Endothelial cell (in vitro differentiated cells): ENCODE results near the gene PSORS1C1. TPM values are rescaled to one million over a fixed set of nuclear protein-coding genes. Genes with fewer than 3 reads are reported as not detected.

ENCODE experiments used
- DNase-seq: peaks from one replicate; pipeline ENCODE4 v3.0.0; 2021; ENCODE audit warnings: low spot score
- H3K27ac Mint-ChIP-seq: one replicate; pipeline ENCODE4 v1.8.0; 2021; ENCODE audit warnings: mixed read lengths, inconsistent platforms; ENCODE audit not compliant: unreplicated experiment
- H3K27me3 Mint-ChIP-seq: one replicate; pipeline ENCODE4 v1.8.0; 2021; ENCODE audit warnings: mild to moderate bottlenecking, moderate library complexity, mixed read lengths, inconsistent platforms; ENCODE audit not compliant: unreplicated experiment
- H3K36me3 Mint-ChIP-seq: one replicate; pipeline ENCODE4 v1.8.0; 2021; ENCODE audit warnings: mild to moderate bottlenecking, low read depth, mixed read lengths, inconsistent platforms; ENCODE audit not compliant: unreplicated experiment
- H3K4me1 Mint-ChIP-seq: one replicate; pipeline ENCODE4 v1.8.0; 2021; ENCODE audit warnings: mild to moderate bottlenecking, mixed read lengths, inconsistent platforms; ENCODE audit not compliant: unreplicated experiment
- H3K4me3 Mint-ChIP-seq: one replicate; pipeline ENCODE4 v1.8.0; 2021; ENCODE audit warnings: mild to moderate bottlenecking, mixed read lengths, inconsistent platforms; ENCODE audit not compliant: unreplicated experiment
- H3K9me3 Mint-ChIP-seq: one replicate; pipeline ENCODE4 v1.8.0; 2021; ENCODE audit warnings: mixed read lengths, inconsistent platforms; ENCODE audit not compliant: unreplicated experiment
- total RNA-seq: library from RNA; stranded (reverse); fragmentation: NEBNext Ultra II Directional; extraction: Animal tissue kit (Norgen Biotek cat#: 25700); gene quantifications from one replicate; pipeline ENCODE4 v1.2.1, GENCODE V29; 2021; ENCODE audit not compliant: unreplicated experiment
- TF ChIP-seq, protein P1 (sequence below): fragments of 200-600 bp; sonication (generic); IDR thresholded peaks from one replicate; pipeline ENCODE4 v1.5.0; 2021; ENCODE audit warnings: antibody characterized with exemption; ENCODE audit not compliant: unreplicated experiment

The PSORS1C1 gene
- total RNA-seq, 1 donor from 2014 or later, result 0.54 TPM

DNA sequence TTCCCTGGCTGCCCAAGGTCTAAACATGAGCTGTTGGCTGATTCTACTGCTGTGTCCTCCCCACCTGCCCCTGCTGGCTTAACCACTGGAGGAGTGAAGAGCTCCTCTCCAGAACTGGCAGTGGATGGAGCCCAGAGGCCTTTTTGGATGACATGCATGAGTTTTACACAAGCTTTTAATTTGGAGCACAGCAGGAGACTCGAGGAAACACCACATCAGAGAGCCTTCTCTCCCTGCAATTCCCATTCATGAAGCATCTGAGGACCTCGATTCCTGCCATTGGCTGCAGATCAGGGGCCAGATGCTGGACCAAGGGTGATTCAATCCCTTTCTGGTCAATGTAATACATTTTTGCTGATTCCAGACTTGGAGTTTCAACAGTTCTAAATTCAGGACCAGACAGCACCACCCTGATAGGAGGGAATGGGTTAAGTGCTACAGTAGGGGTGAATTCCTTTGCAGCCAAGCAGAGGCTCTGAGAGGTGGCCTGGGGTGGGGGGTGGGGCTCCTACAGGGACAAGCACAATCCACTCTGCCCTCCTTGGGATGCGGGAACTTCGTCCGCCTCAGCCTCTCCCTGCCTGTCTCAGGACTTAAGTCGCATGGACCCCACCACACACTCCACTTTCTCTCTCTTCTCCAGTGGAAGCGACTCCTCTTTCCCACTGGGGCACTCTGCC lies 599 bp upstream of the PSORS1C1 start:
- H3K27ac Mint-ChIP-seq, result no peak overlapping the region
- H3K4me3 Mint-ChIP-seq, result no peak overlapping the region
- peaks cover 12% of the 10 kb centered on the region for H3K4me1 Mint-ChIP-seq
- H3K9me3 Mint-ChIP-seq, result no peaks in the 10 kb centered on the region
- no peaks in the 10 kb centered on the region for H3K36me3 Mint-ChIP-seq
- TF ChIP-seq, protein P1, sequence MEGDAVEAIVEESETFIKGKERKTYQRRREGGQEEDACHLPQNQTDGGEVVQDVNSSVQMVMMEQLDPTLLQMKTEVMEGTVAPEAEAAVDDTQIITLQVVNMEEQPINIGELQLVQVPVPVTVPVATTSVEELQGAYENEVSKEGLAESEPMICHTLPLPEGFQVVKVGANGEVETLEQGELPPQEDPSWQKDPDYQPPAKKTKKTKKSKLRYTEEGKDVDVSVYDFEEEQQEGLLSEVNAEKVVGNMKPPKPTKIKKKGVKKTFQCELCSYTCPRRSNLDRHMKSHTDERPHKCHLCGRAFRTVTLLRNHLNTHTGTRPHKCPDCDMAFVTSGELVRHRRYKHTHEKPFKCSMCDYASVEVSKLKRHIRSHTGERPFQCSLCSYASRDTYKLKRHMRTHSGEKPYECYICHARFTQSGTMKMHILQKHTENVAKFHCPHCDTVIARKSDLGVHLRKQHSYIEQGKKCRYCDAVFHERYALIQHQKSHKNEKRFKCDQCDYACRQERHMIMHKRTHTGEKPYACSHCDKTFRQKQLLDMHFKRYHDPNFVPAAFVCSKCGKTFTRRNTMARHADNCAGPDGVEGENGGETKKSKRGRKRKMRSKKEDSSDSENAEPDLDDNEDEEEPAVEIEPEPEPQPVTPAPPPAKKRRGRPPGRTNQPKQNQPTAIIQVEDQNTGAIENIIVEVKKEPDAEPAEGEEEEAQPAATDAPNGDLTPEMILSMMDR, result no peak
- DNase-seq, result no peak
- peaks cover 21% of the 10 kb centered on the region for H3K27me3 Mint-ChIP-seq

DNA sequence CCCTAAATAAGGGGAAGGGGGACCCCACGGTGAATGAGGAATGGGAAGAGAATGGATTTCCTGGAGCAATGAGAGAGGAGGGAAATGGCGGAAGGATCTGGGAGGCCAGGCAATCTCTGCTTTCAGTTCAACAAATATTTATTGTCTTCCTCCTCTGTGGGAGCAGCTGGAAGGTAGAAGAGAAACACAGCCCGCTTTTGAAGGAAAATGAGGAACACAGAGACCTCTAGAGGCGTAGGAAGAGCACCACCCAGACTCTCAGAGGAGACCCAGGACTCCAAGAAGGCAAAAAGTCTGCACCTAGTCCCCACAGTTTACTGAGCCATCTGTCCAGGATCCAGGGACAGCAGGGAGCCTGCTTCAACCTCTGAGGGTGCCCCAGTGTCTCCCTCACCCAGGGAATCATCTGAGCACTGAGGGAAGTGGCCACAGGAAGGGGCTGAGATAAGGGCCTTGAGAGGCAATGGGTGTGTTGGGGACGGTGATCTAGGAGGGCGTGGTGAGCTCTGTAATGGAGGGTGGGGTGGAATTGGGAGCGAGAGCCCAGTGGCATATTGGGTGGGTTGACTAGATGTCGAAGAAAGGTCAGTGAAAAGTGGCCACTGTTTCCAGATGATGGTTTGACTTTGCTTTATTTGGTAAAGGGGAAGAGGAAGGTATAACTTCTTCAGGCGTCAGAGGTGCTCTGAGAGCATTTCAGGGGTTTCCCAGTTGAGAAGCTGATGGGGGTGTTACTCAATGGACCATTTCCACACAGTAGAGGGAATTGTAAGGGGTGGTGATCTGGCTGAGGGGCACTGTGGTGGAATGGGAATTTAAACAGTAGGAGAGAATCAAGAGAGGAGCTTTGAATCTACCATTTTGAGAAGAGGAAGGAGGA lies 610 bp downstream of the PSORS1C1 start:
- Mint-ChIP-seq H3K9me3 (no peaks in the 10 kb centered on the region), H3K27ac (peak overlapping the region; percentile 82), H3K4me3 (no peak overlapping the region), H3K36me3 (no peaks in the 10 kb centered on the region), H3K27me3 (peaks cover 17% of the 10 kb centered on the region), H3K4me1 (peaks cover 12% of the 10 kb centered on the region)
- no peak for DNase-seq
- TF ChIP-seq, protein P1, result no peak

DNA sequence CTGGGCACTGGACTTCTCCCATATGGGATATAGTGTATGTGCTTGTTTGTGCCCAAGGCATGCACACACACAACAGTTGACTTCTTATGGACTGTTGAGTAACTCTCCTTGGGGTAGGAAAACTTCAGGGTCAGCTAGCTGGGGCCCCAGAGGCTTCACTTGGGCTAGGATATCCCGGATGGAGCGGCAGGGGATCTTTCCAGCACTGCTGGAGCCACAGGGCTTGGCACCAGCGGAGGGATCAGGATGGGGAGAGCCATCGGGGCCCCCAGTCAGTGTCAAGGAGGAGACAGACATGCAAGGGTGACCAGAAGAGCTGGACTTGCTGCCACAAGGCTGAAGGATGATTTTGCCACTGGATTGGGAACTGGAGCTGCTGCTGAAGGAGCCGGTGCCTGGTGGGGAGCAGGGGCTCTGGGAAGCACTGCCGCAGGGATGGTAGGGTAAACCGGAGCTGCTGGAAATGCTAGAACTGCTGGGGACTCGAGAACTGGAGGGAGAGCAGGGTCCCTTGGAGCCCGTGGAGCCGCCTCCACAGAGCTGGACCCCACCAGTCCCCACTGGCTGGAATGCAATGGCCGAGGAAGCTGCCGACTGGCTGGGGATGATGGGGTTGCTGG lies 1.5 kb downstream of the PSORS1C1 start:
- Mint-ChIP-seq H3K4me1 (peaks cover 12% of the 10 kb centered on the region), H3K9me3 (no peaks in the 10 kb centered on the region), H3K36me3 (no peaks in the 10 kb centered on the region), H3K27ac (no peak overlapping the region), H3K4me3 (no peak overlapping the region), H3K27me3 (peaks cover 16% of the 10 kb centered on the region)
- TF ChIP-seq, protein P1, result no peak
- DNase-seq, result no peak

DNA sequence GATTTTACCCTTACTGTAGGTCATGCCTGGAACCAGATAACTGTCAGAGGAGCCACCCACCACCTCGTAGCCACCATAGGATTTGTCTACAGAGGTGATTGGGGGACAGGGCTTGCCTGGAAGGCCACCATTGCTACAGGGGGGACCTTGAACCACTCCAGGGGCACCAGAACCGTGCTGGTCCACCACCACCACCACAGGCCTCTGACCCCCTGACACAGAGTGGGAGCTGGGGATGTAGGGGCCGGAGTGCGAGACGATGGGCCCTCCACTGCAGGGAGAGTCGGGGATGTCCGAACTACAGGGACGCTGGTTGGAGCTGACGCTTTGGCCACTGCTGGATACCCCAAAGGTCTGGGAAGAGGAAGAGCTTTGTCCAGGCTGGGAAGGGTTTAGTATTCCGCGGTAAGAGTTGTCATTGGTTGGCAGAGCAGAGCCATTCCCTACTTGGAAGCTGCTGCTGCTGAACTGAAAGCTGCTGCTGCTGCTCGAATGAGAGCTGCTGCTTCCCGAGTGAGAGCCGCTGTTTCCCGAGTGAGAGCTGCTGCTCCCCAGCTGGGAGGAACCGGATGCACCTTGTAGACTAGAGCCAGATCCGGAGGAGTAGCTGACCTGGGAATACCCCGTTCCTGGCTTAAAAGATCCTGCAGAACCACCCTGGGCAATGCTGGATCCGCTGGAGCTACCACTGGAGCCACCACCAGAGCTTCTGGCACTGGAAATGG lies 2.2 kb downstream of the PSORS1C1 start:
- peaks cover 15% of the 10 kb centered on the region for H3K27me3 Mint-ChIP-seq
- H3K4me1 Mint-ChIP-seq, result peaks cover 12% of the 10 kb centered on the region
- H3K4me3 Mint-ChIP-seq, result no peak overlapping the region
- H3K36me3 Mint-ChIP-seq, result no peaks in the 10 kb centered on the region
- TF ChIP-seq, protein P1, result no peak
- no peaks in the 10 kb centered on the region for H3K9me3 Mint-ChIP-seq
- DNase-seq, result no peak
- no peak overlapping the region for H3K27ac Mint-ChIP-seq
